WI38 (cell line): ENCODE results near the gene FLRT1.
"Not testable (repeated sequence)": the region's sequence is repeated elsewhere in the genome, so short reads cannot be mapped to it uniquely, and the experiment has no call there.

Experiments
- H3K4me3 ChIP-seq: 2 replicates; pipeline ENCODE4 v1.5.1; 2011; ENCODE audit warnings: low read depth, mild to moderate bottlenecking, control low read depth, low read length
- TF ChIP-seq, protein P1 (sequence below): IDR thresholded peaks from 2 replicates; pipeline ENCODE4 v1.5.1; 2012; ENCODE audit warnings: low read depth, mild to moderate bottlenecking, control low read depth, low read length

FLRT1 gene

DNA sequence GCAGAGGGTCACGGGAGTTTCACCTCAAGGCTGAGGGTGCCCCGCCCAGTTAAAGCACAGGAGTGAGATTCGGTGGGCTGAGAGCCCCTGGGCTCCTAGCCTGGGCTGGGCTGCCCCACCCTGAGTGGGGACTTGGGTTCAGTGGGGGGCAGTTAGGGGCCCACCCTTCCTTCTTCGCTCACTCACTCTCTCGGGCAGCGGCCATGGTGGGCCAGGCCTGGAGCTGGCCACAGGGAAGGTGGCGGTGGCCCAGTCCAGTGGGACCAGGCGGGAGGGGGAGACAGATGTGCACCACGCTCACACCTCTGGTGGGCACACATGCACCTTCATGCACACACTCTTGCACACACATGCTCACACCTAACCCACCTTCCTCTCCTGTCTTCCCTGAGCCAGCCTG lies 6.1 kb downstream of the FLRT1 start:
- no peak overlapping the region for H3K4me3 ChIP-seq
- TF ChIP-seq, protein P1, sequence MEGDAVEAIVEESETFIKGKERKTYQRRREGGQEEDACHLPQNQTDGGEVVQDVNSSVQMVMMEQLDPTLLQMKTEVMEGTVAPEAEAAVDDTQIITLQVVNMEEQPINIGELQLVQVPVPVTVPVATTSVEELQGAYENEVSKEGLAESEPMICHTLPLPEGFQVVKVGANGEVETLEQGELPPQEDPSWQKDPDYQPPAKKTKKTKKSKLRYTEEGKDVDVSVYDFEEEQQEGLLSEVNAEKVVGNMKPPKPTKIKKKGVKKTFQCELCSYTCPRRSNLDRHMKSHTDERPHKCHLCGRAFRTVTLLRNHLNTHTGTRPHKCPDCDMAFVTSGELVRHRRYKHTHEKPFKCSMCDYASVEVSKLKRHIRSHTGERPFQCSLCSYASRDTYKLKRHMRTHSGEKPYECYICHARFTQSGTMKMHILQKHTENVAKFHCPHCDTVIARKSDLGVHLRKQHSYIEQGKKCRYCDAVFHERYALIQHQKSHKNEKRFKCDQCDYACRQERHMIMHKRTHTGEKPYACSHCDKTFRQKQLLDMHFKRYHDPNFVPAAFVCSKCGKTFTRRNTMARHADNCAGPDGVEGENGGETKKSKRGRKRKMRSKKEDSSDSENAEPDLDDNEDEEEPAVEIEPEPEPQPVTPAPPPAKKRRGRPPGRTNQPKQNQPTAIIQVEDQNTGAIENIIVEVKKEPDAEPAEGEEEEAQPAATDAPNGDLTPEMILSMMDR, result no peak

DNA sequence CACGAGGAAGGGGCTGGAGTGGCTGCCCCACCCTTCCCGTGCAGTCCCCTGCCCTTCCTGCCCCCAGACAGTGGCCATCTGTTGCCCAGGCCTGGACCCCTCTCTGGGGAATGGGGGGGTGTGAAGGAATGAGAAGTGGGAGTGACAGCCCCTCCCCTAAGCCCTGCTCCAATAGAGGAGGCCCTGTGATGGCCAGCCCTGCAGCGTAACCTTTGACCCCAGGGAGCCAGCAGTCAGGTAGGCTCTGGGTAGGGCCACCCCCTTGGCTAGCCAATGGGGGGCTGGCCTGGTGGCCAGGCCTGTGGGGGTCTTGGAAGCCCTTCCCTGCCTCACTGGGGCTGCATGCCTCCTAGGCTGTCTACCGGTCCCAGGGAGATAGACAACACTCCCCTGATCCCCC lies 6.6 kb downstream of the FLRT1 start:
- TF ChIP-seq, protein P1, result no peak
- H3K4me3 ChIP-seq, result no peak overlapping the region

GRCh38 chr11:64043545-64043944 lies 7.8 kb downstream of the FLRT1 start:
- TF ChIP-seq, protein P1, result no peak
- no peak overlapping the region for H3K4me3 ChIP-seq

DNA sequence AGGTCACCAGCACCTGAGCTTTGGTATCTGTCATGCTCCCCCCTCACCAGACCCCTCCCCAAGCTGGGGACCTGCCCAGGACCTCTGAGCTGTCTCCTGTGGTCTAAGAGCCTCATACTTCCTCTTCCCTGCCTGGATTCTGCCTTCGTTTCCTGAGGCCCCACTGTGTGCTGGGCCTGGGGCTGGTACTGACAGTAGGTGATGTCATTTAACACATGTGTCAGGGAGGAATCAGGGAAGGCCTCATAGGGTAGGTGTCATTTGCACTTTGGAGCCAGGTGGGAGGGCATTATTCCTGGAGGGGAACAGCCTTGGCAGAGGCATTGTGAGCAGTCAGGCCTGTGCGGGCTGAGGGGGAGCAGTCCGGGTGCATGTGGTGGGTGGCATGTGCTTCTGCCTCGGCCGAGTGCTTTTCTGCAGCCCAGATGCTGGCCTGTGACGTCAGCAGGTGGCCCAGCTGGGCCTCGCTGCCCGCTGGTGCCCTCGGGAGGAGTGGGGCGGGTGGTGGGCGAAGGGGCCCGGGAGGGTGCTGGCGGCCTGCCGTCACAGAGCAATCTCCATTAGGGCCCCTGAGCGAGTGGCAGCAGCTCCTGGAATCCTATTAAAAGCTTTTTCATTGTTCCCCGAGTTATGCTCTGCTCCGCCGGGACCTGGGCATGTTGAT lies 9.1 kb downstream of the FLRT1 start:
- TF ChIP-seq, protein P1, result no peak

GRCh38 chr11:64045700-64046099 lies 10.0 kb downstream of the FLRT1 start:
- TF ChIP-seq, protein P1, result no peak

More for the DNA sequence above, 9.1 kb downstream of the FLRT1 start:
- H3K4me3 ChIP-seq, result no peak overlapping the region

DNA sequence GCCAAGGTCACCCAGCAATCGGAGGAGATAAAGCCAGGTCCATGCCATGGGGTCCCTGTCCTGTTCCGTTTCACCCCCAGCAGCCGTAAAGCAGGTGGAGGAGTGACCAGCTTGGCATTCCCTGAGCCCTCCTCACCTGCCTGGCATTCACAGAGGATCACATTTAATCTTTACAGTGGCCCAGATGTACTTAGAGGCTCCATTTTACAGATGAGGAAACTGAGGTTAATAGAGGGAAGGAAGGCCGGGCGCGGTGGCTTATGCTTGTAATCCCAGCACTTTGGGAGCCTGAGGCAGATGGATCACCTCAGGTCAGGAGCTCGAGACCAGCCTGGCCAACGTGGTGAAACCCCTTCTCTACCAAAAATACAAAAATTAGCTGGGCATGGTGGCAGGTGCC lies 11.6 kb downstream of the FLRT1 start:
- not testable (repeated sequence) for H3K4me3 ChIP-seq

More at GRCh38 chr11:64045700-64046099, 10.0 kb downstream of the FLRT1 start:
- H3K4me3 ChIP-seq, result no peak overlapping the region

DNA sequence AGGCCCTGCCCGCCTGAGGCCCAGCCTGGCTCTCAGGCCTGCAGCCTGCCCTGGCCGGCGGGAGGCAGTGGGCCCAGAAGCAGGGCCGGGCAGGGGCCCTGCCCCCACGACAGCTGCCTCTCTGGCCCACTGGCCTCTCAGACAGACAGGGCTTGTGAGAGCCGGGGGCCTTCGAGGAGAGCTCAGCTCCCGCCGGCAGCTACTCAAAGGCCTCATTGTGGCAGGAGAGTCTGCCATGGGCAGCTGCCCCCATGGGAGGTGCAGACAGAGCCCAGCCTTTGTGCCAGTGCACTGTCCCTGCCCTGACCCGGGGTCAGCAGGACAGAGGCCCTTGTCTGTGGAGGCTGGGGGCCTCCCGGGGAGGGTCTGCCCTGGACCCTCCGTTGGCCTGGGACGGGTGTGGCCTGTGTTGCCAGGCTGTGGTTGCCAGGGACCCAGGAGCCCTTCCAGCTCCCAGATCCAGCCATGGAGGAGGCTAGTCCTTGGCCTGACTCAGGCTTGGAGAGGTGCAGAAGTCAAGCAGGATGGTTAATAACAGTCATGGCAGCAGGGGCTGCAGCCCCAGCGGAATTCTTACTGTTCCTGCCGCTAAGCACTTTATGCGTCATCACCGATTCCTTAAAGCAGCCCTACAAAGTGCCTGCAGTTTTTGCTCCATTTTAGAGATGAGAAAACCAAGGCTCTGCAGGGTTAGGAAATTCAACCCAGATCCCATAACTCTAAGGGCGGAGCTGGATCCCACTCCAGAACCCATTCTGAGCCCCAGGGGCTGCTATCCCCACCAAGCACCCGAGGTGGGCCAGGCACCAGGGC lies 12.5 kb downstream of the FLRT1 start:
- TF ChIP-seq, protein P1, result no peak
- no peak overlapping the region for H3K4me3 ChIP-seq
